ENCODE measurements around the gene COBL.

COBL gene

DNA sequence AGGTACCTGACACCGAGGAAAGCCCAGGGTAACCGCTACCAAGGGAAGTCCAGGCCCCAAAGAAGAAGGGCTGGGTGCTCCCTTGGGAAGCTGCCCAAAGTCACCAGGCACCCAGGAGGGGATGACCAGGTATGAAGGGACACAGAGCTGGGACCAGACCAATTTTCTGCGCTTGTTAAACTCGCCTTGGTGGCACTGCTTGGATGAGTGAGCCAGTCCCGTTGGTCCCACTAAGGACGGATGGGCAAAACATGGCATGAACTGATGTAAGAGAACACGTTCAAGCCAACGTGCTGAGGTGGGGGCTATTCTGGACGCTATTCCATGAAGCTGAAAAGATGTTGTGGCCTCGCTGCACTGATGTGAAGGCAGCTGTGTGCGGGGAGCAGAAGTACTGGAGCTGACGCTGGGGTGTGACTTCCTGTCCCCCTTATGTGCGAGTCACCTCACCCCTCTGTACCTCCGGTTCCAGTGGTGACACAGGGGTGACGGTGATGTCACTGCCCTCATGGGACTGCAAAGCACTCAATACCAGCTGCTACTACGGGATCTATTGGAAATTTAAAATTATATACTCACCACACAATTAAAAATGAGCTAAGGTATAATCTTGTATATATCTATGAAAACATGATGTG is 73.6 kb downstream of the COBL start:
- TF ChIP-seq, protein P1, sequence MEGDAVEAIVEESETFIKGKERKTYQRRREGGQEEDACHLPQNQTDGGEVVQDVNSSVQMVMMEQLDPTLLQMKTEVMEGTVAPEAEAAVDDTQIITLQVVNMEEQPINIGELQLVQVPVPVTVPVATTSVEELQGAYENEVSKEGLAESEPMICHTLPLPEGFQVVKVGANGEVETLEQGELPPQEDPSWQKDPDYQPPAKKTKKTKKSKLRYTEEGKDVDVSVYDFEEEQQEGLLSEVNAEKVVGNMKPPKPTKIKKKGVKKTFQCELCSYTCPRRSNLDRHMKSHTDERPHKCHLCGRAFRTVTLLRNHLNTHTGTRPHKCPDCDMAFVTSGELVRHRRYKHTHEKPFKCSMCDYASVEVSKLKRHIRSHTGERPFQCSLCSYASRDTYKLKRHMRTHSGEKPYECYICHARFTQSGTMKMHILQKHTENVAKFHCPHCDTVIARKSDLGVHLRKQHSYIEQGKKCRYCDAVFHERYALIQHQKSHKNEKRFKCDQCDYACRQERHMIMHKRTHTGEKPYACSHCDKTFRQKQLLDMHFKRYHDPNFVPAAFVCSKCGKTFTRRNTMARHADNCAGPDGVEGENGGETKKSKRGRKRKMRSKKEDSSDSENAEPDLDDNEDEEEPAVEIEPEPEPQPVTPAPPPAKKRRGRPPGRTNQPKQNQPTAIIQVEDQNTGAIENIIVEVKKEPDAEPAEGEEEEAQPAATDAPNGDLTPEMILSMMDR (IDR thresholded peaks at IDR 0.05; ENCODE audit: borderline replicate concordance, insufficient read depth, low read depth, low read length) = no peak

DNA sequence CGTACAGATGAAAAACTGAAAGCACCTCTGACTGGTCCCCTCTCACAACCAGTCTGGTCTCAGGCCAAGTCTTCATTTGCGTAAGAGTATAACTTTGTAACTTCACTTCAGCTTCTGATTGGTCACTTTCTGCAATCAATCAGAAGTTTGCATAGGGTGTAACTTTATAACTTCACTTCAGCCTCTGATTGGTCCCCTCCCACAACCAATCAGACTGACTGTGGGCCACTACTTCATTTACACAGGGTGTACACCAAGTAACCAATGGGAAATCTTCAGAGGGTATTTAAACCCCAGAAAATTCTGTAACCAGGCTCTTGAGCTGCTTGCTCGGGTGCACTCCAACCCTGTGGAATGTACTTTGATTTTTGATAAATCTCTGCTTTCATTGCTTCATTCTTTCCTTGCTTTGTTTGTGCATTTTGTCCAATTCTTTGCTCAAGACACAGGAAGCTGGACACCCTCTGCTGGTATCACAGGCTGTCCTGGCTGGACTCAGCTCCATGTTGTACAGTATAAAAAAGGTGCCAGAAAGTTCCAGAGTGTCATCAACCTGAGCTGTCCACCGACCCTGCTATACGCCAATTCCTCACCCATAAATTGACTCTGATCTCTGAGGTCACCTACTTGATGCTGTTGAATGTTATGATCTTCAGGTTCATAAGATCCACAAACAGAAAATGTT is 74.5 kb downstream of the COBL start:
- no peak overlapping the region for H3K4me3 ChIP-seq (ENCODE audit: low read depth, low read length)
- TF ChIP-seq, protein P1 (IDR thresholded peaks at IDR 0.05; ENCODE audit: borderline replicate concordance, insufficient read depth, low read depth, low read length) = no peak

More for the DNA sequence above, 73.6 kb downstream of the COBL start:
- no peak overlapping the region for H3K4me3 ChIP-seq (ENCODE audit: low read depth, low read length)

DNA sequence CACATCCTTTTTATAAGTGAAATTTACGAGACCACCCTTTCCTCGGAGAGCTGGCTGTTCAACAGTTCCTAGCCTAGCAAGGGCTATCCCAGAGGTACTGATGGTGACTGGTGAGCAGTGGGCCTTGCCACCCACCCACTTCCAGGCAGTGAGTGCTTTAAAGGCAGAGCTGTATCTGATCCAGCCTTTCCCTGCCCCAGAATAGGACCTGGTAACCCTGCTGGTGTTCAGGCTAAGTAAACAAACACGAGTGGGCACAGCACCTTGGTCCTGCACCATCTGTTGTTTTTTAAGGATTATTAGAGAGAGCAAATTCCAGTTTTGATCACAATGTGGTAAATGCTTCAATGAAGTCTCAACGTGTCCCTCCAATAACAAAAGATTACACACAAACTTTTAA is 75.7 kb downstream of the COBL start:
- no peak overlapping the region for H3K4me3 ChIP-seq (ENCODE audit: low read depth, low read length)
- TF ChIP-seq, protein P1 (IDR thresholded peaks at IDR 0.05; ENCODE audit: borderline replicate concordance, insufficient read depth, low read depth, low read length) = no peak

DNA sequence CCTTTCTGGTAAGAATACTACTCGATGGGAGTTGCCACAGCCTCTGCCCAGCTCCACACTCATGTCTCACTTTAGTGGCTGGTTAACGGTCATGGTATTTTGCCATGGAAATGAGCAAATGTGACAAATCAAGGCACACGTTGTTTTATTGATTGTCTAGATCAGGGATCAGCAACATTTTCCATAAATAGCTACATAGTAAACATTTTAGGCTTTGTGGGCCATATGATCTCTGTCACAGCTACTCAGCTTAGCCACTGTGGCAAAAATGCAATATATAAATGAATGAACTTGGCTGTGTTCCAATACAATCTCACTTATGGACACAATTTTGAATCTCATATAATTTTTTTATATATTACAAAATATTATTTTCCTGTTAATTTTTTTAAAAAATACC is 76.9 kb downstream of the COBL start:
- no peak overlapping the region for H3K4me3 ChIP-seq (ENCODE audit: low read depth, low read length)
- TF ChIP-seq, protein P1 (IDR thresholded peaks at IDR 0.05; ENCODE audit: borderline replicate concordance, insufficient read depth, low read depth, low read length) = no peak

DNA sequence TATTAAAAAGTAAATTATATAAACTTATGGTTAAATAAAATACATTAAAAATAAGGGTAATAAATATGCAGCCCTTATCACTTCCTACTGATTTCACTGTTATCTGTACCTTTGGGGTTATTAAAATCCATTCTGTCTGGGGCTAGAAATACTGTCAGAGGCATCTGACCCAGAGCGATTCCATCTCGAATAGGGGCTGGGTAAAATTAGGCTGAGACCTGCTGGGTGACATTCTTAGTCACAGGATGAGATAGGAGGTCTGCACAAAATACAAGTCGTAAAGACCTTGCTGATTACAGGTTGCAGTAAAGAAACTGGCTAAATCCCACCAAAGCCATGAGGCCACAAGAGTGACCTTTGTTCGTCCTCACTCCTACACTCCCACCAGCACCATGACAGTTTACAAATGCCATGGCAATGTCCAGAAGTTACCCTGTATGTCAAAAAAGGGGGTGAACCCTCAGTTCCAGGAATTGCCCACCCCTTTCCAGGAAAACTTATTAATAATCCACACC is 77.6 kb downstream of the COBL start:
- TF ChIP-seq, protein P1 (IDR thresholded peaks at IDR 0.05; ENCODE audit: borderline replicate concordance, insufficient read depth, low read depth, low read length) = no peak
- H3K4me3 ChIP-seq (ENCODE audit: low read depth, low read length) = no peak overlapping the region

DNA sequence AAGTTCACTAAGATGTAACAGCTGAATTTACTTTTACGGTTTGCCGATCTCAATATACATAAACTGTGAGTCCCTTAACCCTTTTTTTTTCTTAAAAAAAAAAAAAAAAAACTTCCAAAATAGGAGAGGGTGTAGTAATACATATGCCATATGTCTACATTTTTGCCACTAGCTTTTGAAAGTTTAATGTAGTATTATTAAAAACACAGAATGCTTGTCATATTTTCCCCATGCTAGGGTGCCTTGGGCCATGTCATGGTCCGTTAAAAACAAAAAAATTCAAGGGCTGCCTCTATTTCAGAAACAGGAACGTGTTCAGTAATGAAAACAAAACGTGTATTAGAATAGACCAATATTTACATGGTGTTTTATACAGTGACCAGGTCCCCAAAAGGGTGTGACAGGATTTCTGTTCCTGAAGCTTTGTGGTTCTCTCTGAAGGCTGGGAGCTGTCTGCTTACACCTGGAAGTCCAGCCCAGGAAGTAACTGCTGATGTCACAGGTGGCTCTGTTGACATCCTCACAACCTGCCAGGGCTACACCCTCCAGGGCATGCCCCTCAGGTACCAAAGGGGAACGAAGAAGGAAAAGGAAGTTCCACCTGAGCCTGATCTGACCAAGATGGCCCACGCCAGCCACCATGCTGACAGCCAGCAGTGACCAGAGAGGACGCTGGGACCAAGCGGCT is 79.0 kb downstream of the COBL start:
- no peak overlapping the region for H3K4me3 ChIP-seq (ENCODE audit: low read depth, low read length)
- TF ChIP-seq, protein P1 (IDR thresholded peaks at IDR 0.05; ENCODE audit: borderline replicate concordance, insufficient read depth, low read depth, low read length) = no peak
